NCI-H2107 (cell line): ENCODE measurements around the gene DCLK1.
"Not testable (repeated sequence)": the region's sequence is repeated elsewhere in the genome, so short reads cannot be mapped to it uniquely, and the experiment has no call there.

Experiments
- DNase-seq: peaks from one replicate; lab custom pipeline; 2025; lab: John Stamatoyannopoulos, UW

DCLK1 gene

DNA sequence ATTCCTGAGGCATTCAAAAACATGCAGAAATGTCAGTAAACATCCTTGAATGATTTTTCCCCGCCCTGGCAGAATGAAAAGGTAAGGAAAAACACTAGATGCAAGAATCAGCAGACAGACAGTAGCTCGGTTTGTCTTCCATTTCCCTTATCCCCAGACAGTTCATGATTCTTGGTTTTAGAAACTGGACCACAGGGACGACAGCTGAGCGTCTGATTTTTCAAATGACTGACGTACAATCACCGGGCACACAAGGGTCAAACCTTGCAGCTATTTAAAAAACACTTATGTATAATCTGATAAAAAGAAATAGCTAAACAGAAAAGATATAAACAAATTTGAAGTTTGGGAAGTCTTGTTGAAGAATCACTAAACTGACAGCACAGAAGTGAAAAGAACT is 47.1 kb downstream of the DCLK1 start:
- no peak for DNase-seq

DNA sequence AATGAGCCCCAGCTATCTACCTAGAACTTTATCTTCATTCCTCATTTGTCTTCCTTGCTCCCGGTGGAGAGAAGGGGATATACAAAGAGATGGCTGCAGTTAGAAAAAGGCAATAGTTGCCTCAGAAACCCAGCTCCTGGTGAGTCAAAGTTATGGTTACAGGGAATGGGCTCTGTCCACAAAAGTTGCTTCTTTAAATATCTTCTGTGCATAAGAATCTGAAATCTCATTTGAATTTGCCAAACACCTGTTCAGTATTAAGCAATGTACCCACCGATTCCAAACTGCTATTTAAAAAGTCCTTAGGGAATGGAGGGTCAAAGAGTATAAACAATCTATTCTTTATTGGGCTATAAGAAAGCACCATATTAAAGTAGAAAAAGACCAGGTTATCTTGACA is 48.4 kb downstream of the DCLK1 start:
- DNase-seq: no peak

DNA sequence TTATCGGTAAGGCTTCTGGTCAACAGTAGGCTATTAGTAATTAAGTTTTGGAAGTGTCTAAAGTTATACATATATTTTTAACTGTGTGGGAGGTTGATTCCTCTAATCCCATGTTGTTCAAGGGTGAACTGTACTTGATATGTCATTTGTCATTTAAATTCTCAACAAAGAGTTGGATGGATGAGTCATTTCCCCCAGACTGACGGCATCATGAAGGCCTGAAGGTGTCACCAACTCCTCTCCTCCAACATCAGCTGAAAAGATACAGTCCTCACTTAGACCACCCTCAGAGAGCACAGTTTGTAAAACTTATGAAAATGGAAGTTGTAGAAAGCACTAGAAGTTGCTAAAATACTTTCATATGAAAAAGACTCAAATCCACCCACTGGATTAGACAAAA is 48.8 kb downstream of the DCLK1 start:
- DNase-seq: no peak

DNA sequence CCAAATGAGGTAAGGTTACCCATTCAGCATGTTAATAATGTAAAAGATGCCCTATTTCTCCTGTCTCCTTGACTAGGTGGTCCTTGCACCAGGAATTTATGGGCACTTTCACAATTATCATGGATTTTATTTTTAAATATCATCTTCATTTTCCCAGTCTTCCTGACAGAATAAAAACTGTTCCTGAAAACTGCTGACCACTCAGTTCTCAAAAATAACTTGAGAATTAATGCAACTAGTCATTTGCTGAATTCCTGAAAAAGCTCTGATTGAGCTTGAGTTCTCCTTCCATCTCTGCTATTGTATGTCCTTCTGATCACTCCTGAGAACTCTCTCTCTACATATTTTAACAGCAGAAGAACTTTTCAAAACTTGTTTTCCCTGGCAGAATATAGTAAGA is 55.0 kb downstream of the DCLK1 start:
- no peak for DNase-seq

DNA sequence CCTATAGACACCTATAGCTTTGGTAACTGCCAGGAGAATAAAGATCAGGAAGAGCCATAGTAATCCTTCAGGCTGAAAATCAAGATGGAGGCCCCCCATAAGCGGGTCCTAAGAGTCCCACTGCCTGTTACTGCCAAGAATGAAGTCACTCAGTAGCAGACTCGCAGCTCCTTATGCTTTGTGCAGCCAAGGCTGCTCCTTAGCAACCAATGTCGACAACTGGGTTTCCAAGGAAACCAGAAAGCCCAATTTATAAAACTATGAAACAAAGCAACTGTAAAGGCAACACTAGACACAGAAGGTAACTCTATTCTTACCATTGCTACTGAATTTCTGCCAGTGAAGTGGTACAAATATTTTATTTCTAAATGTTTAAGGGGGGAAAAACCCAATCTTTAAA is 56.5 kb downstream of the DCLK1 start:
- DNase-seq: no peak

DNA sequence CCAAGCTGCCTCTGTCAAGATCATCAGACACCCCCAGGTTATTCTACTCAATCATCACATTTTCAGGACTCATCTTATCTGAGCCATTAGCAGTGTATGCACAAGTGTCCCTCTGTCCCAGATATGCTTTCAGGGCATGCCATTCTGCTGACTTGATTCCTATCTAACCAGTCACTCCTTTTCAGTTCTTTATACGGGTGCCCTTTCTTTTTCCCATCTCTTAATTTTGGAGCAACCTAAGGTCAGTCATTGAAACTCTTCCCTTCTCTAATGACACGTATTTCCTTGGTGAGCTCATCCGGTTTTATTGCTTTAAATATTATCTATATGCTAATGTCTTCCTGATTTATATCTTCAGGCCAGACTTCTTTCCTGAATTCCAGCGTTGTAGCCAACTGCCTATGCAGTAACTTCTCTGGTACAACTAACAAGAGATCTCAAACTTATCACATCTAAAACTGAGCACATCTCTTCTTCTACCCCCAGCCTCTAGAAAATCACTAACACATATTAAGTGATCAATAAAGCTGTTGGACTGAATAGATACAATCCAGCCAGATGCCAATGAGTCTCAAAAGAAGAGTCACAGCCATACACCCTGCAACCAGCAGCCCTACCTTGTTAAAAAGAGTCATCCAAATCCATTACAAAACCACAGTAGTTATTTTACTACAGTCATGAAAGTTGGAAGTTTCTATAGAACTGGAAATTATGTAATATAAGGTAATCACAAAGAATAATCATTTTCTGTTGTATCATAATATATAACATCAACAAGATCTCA is 58.8 kb downstream of the DCLK1 start:
- DNase-seq: no peak

DNA sequence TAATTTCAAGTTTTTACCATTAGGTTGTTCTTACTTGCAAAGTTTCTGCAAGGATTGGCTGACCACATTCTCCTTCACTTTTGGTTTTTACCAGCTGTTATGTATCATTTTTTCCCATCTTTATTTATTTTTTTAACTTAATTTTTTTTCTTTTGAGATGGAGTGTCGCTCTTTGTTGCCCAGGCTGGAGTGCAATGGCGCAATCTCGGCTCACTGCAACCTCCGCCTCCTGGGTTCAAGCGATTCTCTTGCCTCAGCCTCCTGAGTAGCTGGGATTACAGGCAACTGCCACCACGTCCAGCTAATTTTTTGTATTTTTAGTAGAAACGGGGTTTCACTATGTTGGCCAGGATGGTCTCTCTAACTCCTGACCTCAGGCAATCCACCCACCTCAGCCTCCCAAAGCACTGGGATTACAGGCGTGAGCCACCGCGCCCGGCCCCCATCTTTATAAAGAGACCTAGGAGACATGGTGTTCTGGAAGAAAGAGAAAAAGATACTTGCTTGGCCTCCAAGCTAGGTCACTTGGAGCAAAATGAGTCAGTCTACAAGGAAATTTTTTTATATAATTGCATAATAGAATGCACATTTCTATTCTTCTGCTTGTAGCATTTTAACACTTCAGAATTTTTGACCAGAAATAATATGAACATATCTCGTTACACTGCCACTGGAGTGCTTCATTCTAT is 60.5 kb downstream of the DCLK1 start:
- not testable (repeated sequence) for DNase-seq

DNA sequence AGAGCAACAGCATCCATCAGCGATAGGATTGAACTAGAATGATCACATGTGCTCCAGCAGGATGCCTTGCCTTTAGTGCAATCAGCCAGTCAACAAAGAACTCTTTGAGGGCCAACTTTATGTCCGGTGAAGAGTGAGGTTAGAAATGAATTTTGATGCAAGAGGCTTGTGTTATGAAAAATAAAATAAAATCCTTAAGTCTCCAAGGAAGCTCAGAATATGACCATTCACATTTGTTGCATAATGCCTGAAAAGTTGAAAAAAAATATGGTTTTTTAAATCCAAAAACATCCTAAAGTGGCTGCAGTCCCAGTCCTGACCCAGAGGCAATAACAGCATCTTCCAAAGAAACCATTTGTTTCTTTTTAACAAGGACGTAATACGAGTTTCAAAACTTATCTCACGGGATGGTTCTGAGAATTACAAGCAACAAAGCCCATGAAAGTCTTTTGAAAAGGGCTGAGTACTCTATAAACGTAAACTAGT is 61.3 kb downstream of the DCLK1 start:
- DNase-seq: no peak

DNA sequence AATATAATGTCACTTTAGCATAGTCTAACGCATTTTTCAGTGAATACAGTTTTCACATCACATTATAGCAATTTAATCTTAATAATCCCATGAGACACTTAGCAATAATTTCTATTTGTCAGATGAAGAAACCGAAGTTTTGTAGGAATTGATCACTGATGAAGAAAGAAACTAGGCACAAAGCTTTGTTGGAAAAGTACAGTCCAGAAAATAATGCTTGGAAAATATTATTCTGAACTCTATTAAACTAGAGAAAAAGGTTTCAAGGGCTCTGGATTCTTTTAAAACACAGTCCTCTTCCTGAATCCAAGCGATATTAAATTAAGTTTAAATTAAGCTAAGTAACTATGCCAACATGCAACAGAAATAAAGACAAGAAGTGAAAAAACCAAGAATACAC is 62.2 kb downstream of the DCLK1 start:
- DNase-seq: no peak

DNA sequence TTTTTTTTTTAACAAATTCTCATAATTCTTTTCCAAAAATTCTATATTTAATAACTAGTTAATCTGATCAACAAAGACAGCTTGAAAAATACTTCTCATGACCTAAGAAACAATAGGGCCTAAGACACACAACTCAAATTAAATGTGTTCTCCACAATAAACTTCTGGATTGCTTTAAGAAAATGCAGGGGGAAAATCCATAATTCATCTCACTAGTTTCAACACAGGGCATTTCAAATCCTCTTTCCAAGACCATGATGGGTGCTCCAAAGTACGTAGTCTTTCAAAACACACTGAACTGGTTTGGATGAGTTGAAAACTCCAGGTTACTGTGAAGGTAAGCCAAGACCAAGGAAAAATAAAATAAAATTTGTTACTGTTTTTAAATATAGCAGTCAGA is 62.6 kb downstream of the DCLK1 start:
- DNase-seq: no peak

DNA sequence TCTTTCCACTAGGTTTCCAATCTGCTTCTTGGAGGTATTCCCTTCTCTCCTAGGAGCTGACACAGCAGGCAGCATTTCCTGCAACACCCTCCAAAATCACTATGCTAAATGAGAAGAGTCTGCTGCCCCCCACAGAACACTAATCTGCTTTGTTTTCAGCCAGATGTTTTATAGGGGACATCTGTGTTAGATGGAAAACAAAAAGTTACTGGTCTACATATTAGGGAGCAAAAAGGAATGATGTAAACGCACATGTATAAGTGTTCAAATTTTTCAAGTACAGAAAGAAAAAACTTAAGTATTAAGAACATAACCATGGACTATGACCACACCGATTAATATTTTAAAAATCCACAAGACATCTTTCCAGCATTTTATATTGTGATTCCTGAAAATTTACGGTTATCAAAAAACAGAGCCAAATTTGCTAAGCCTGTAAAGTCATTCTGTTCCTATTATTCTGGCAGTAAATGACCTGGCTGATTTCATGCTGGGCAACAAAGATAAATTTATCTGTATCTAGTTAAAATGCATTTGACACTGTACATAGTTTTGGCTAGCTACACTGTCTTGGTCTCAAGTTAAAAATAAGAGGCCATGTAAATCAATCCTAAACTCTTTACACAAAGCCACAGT is 63.3 kb downstream of the DCLK1 start:
- DNase-seq: no peak

DNA sequence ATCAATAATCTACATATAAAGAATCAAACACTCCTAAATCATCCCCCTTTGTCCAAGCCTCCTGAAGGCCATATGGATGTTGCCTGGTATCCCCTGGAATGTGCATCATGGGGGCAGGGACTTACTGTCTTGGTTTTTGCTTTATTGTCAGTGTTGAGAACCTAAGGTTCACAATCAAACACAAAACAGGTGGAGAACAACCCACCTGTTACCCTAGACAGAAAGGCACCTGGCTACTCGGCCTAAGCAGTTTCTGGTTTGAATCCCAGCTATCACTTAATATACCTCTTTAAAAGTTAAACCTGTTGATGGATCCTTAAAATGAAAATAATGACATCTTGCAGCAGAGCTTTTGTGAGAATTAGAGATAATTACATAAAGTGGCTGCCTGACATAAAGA is 68.9 kb downstream of the DCLK1 start:
- DNase-seq: no peak

DNA sequence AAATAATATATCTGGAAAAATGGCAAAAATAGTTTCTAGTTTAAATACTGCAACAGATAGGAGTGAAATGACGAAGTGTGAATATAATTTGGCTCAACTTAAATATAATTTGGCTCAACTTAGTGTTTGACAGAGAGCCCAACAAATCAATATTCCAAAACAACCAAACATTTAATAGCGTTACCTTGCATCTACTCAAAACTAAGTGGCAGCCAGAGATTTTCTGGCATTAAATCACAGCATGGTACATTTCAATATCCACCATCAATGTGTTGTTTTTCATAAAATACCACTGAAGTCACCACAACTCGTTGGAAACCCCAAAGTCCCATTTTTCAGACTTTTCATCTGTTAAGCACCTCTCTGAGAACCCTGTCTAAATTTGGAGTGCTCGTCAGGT is 69.6 kb downstream of the DCLK1 start:
- no peak for DNase-seq

DNA sequence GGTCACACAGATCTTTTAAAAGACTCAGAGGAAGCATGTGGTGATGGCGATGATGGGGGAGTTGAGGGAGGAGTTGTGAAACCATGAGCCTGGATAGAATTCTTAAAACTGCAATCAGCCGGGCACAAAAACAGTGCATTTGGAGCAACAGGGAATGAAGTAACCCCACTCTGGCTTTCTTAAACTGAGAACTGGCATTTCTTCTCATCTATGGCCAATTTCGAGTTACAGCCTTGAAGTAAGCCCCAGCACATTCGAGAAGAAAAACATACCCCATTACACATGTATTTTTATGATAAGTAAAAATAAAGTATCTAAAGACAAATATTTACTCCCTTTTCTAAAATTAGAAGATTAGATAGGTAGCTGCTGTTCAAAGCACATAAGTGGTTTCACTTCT is 70.1 kb downstream of the DCLK1 start:
- DNase-seq: no peak

DNA sequence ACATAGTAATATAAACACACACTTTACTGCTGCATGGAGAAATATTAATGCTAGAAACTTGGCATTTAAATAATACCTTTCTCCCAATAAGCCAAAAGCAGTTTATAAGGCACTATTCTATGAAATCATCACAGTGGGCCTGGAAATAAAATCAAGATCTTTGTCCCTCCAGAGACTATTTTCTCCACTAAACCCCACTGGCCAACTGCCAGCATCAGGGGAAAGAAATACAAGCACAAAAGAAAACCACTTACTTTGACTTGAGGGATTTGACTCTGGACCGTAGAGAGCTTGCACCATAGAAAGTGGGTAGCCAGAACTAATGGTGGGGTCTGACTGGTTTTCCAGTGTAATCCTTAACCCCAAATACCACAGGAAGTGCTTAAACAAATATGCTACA is 71.9 kb downstream of the DCLK1 start:
- DNase-seq: no peak

DNA sequence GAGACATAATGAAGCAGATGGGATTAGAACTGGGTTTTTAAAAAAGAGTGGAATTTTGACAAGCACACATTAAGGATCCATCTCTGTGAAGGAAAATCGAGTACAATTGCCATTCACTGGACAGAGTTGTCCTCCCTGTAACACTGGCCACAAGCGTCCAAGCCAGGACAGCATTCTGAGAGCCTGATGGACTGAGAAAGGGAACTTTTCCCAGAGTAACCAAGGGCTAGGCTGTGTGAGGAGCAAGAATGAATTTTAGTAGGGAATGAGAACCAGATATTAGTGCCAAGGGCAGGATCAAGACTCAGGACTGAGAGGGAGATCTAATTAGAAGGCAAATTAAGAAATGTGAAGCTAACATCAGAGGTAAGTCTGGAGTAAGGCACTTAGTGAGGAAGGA is 73.1 kb downstream of the DCLK1 start:
- DNase-seq: no peak

DNA sequence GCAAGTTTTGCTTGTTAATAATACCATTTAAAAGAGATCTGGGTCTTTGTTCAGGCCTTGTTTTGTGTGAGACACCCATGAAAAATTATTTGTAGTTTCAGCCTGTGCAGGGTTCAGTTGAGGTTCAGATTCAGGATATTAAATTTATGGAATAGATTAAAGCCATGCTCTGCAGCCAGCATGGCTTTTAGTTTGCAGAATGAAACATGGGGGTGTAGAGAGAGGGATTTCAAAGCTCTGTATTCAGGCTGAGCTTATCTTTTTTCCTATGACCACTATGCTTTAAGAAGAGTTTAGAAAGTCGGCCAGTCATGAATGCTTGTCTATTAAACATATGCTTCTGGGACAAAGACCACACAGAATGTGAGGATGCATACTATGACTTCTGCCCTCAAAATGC is 73.6 kb downstream of the DCLK1 start:
- DNase-seq: no peak

DNA sequence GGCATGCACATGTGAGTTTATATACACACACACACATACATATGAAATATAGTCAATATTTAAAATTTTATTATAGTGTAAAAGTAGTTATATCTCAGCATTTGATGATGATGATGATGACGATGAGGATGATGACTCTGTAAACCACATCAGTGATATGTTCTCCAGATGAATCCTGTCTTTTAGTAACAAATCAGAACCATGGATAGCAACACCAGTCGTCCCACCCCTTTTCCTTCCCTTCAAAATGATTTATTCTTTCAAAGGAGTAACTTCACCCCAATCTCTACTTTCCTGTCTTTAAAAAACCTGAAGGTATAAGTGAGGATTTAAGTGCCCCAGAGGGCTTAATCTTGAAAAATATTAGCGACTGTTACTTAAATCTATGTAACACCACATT is 74.1 kb downstream of the DCLK1 start:
- DNase-seq: no peak

DNA sequence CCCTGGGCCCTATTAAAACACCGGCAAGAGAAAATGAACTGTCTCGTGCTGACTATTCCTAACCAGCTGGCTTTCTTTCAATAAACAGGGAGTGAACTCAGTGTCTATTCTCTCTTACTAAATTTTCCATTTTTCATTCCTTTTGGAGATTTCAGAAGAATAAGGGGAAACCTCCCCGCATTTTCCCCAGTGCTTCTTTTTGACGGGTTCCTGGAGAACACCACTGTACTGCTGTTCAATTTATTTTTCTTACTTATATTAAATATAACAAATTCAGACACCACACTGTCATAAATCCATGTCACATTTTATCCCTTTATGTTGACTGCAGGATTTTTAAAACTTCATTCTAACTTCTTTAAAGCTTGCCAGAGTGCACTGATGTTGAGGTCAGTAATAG is 75.8 kb downstream of the DCLK1 start:
- no peak for DNase-seq

DNA sequence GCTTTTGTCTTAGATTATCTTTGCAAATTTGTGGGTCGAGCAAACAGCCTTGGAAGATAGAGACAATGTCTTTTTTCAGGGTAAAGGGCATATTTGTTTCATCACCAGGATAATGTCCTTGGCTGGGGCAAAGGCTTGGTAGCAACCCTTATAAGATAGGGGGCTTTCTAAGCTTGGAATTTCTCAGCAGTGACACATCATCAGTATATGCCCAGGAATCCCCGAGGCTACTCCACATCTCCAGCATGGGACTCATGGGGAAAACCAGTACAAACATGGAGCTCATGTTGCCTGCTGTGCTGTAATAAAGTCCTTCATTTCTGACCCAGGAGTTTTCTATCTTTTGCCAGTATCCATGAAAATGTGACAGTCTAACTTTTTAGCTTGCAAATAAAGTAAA is 77.1 kb downstream of the DCLK1 start:
- DNase-seq: no peak

DNA sequence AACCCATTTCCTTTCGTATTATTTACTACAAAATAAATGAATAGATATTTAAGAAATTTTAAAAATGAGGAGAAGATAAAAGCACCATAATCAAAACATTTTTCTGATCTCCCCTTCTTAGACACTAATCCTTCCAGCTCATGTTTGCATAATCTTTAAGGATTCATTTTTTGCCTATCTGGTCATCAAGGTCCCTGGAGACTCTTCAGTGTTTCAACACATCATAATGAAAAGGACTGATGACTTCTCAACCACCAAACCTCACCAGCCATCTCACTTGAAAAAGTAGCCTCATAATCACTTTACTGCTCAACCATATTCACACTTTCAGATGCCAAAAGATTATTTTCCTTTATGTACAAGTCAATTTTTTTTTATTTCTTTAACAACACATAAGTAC is 80.1 kb downstream of the DCLK1 start:
- DNase-seq: no peak

DNA sequence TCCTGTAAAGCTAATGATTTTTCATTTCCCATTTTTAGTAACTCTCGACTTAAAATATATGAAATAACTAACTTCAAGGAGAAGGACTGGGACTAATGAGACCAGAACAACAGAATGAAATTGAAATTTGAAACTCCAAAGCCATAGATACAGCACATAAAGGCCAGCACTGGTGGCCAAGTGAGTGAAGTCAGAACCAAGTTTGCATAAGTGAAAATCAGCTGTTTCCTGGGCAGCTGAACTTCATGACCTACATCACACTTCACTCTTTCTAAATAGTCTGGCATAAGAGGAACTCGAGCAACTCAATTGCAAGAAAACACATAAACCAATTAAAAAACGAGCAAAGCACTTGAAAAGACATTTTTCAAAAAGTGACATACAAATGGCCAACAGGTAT is 84.5 kb downstream of the DCLK1 start:
- DNase-seq: no peak
